H1 (cell line): ENCODE measurements around the gene ARID4B. TPM values are rescaled to one million over a fixed set of nuclear protein-coding genes. Genes with fewer than 3 reads are reported as not detected.

ENCODE experiments used
- CHD2 ChIP-seq: IDR thresholded peaks from 2 replicates; pipeline ENCODE4 v1.6.1; 2012; ENCODE audit warnings: low read length, improper control_type of control experiment
- CREB1 ChIP-seq: IDR thresholded peaks from 2 replicates; pipeline ENCODE4 v1.6.1; 2012; ENCODE audit warnings: inconsistent platforms
- EGR1 ChIP-seq: IDR thresholded peaks from 2 replicates; pipeline ENCODE4 v1.6.1; 2011; ENCODE audit warnings: low read depth, low read length, borderline replicate concordance
- KDM4A ChIP-seq: IDR thresholded peaks from one replicate; pipeline ENCODE4 v1.7.1; 2012; ENCODE audit warnings: low read depth, mild to moderate bottlenecking, moderate library complexity, low read length, inconsistent platforms; ENCODE audit not compliant: severe bottlenecking
- MAFK ChIP-seq: IDR thresholded peaks from 2 replicates; pipeline ENCODE4 v1.6.1; 2012; ENCODE audit warnings: low read depth, mild to moderate bottlenecking, improper control_type of control experiment, low read length
- NRF1 ChIP-seq: IDR thresholded peaks from 2 replicates; pipeline ENCODE4 v1.6.1; 2011; ENCODE audit warnings: mild to moderate bottlenecking, low read depth, low read length, improper control_type of control experiment
- PHF8 ChIP-seq: fragments of 200-600 bp; sonication (generic); conservative IDR thresholded peaks from 2 replicates; pipeline ENCODE4 v1.7.1; 2012; ENCODE audit warnings: low read depth, mild to moderate bottlenecking, inconsistent platforms, low read length, moderate library complexity
- POU5F1 ChIP-seq: IDR thresholded peaks from 2 replicates; pipeline ENCODE4 v1.6.1; 2011; ENCODE audit warnings: low read depth, mild to moderate bottlenecking, low read length, moderate library complexity
- RXRA ChIP-seq: IDR thresholded peaks from 2 replicates; pipeline ENCODE4 v1.6.1; 2011; ENCODE audit warnings: low read depth, mild to moderate bottlenecking, low read length, moderate library complexity; ENCODE audit not compliant: insufficient read depth
- SIN3A ChIP-seq, 2 experiments: IDR thresholded peaks in 1 of 2; conservative IDR thresholded peaks in 1 of 2; 2 replicates each; pipeline ENCODE4 v1.6.1; 2011 to 2012; ENCODE audit warnings: low read length in 2 of 2, improper control_type of control experiment in 1 of 2, low read depth in 1 of 2, mild to moderate bottlenecking in 1 of 2
- SIX5 ChIP-seq: IDR thresholded peaks from 2 replicates; pipeline ENCODE4 v1.6.1; 2011; ENCODE audit warnings: mild to moderate bottlenecking, low read depth, low read length
- YY1 ChIP-seq: IDR thresholded peaks from 2 replicates; pipeline ENCODE4 v1.6.1; 2011; ENCODE audit warnings: low read depth, mild to moderate bottlenecking, low read length
- polyA plus RNA-seq, 7 experiments: library from polyadenylated mRNA; depleted of rRNA in 3 of 7; stranded (reverse) in 5 of 7; unstranded in 2 of 7; fragments of >200 nt in 5 of 7; fragments of 200-250 nt in 2 of 7; gene quantifications; 1 replicate in 5 of 7; 2 replicates in 1 of 7; 4 replicates in 1 of 7; pipeline versions ENCODE4 v1.2.1 to v1.2.3, GENCODE V29; 2011 to 2013; ENCODE audit warnings: missing spikeins in 2 of 7, mixed read lengths in 2 of 7
- total RNA-seq: library from RNA; stranded (reverse); fragmentation: NEBNext Ultra II Directional; extraction: Animal tissue kit (Norgen Biotek cat#: 25700); gene quantifications from 2 replicates; pipeline ENCODE4 v1.2.1, GENCODE V29; 2021
- TF ChIP-seq, protein P1 (sequence below): fragments of 300-600 bp; sonication (generic); IDR thresholded peaks from 2 replicates; pipeline ENCODE4 v1.7.1; 2012; ENCODE audit warnings: low read length, moderate library complexity, mild to moderate bottlenecking, inconsistent platforms; ENCODE audit not compliant: insufficient replicate concordance

Gene ARID4B
- total and polyA plus RNA-seq, 2 of the 8 experiments (the other 6 are each of a cell fraction or from before 2014, with no cell fraction given), result 5.1 to 28.8 TPM

DNA sequence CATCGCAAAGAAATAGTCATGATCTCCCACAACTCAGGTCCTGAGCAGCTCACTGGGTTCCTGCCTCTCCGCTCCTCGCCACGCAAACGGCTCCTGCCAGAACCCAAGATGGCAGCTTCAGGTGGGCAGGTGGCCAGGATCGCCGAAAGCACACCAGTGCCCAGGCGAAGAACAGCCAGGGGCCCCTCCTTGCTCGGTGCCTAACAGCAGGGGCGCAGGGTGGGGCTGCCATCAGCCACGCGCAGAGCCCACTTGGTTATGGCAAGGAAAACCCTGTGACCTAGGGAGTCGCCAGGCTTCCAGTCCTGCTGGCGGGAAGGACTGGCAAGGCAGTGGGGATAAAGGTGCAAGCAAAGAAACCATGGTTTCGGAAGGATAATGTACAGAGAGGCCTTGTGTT is 47.5 kb downstream of the ARID4B start (continued):
- TF ChIP-seq, protein P1, sequence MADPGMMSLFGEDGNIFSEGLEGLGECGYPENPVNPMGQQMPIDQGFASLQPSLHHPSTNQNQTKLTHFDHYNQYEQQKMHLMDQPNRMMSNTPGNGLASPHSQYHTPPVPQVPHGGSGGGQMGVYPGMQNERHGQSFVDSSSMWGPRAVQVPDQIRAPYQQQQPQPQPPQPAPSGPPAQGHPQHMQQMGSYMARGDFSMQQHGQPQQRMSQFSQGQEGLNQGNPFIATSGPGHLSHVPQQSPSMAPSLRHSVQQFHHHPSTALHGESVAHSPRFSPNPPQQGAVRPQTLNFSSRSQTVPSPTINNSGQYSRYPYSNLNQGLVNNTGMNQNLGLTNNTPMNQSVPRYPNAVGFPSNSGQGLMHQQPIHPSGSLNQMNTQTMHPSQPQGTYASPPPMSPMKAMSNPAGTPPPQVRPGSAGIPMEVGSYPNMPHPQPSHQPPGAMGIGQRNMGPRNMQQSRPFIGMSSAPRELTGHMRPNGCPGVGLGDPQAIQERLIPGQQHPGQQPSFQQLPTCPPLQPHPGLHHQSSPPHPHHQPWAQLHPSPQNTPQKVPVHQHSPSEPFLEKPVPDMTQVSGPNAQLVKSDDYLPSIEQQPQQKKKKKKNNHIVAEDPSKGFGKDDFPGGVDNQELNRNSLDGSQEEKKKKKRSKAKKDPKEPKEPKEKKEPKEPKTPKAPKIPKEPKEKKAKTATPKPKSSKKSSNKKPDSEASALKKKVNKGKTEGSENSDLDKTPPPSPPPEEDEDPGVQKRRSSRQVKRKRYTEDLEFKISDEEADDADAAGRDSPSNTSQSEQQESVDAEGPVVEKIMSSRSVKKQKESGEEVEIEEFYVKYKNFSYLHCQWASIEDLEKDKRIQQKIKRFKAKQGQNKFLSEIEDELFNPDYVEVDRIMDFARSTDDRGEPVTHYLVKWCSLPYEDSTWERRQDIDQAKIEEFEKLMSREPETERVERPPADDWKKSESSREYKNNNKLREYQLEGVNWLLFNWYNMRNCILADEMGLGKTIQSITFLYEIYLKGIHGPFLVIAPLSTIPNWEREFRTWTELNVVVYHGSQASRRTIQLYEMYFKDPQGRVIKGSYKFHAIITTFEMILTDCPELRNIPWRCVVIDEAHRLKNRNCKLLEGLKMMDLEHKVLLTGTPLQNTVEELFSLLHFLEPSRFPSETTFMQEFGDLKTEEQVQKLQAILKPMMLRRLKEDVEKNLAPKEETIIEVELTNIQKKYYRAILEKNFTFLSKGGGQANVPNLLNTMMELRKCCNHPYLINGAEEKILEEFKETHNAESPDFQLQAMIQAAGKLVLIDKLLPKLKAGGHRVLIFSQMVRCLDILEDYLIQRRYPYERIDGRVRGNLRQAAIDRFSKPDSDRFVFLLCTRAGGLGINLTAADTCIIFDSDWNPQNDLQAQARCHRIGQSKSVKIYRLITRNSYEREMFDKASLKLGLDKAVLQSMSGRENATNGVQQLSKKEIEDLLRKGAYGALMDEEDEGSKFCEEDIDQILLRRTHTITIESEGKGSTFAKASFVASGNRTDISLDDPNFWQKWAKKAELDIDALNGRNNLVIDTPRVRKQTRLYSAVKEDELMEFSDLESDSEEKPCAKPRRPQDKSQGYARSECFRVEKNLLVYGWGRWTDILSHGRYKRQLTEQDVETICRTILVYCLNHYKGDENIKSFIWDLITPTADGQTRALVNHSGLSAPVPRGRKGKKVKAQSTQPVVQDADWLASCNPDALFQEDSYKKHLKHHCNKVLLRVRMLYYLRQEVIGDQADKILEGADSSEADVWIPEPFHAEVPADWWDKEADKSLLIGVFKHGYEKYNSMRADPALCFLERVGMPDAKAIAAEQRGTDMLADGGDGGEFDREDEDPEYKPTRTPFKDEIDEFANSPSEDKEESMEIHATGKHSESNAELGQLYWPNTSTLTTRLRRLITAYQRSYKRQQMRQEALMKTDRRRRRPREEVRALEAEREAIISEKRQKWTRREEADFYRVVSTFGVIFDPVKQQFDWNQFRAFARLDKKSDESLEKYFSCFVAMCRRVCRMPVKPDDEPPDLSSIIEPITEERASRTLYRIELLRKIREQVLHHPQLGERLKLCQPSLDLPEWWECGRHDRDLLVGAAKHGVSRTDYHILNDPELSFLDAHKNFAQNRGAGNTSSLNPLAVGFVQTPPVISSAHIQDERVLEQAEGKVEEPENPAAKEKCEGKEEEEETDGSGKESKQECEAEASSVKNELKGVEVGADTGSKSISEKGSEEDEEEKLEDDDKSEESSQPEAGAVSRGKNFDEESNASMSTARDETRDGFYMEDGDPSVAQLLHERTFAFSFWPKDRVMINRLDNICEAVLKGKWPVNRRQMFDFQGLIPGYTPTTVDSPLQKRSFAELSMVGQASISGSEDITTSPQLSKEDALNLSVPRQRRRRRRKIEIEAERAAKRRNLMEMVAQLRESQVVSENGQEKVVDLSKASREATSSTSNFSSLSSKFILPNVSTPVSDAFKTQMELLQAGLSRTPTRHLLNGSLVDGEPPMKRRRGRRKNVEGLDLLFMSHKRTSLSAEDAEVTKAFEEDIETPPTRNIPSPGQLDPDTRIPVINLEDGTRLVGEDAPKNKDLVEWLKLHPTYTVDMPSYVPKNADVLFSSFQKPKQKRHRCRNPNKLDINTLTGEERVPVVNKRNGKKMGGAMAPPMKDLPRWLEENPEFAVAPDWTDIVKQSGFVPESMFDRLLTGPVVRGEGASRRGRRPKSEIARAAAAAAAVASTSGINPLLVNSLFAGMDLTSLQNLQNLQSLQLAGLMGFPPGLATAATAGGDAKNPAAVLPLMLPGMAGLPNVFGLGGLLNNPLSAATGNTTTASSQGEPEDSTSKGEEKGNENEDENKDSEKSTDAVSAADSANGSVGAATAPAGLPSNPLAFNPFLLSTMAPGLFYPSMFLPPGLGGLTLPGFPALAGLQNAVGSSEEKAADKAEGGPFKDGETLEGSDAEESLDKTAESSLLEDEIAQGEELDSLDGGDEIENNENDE, result no peak
- TF ChIP-seq CHD2 (no peak), EGR1 (no peak), RXRA (no peak), MAFK (no peak), YY1 (peak; percentile 56), PHF8 (no peak), SIX5 (no peak), KDM4A (no peak), CREB1 (no peak), POU5F1 (no peak), SIN3A (conservative IDR thresholded peaks at IDR 0.05 in 1 of 2, IDR thresholded peaks at IDR 0.05 in 1 of 2; ENCODE audit: low read depth in 1 of 2, low read length in 2 of 2) (no peak), NRF1 (no peak)
